ENCODE data around the gene ARHGAP8. TPM values are rescaled to one million over a fixed set of nuclear protein-coding genes. Genes with fewer than 3 reads are reported as not detected.

ARHGAP8 gene
- total and polyA plus RNA-seq, 10 donors: 2.7 to 71.6 (median 19.7) TPM

GRCh38 chr22:44802071-44802700 lies 49.8 kb downstream of the ARHGAP8 start:
- intact Hi-C loops (cut with DNase I; ENCODE audit: low total_unique reads): no loop called here
- Histone ChIP-seq H3K9me3 (no peaks in the 10 kb centered on the region), H3K27ac (no peak overlapping the region), H3K36me3 (no peaks in the 10 kb centered on the region), H3K4me1 (peaks cover 0 to 7% (median 0%) of the 10 kb centered on the region in 6 donors), H3K27me3 (replicated peaks in 1 of 7) (peaks cover 0 to 8% (median 0%) of the 10 kb centered on the region in 7 donors), H3K4me3 (no peak overlapping the region)
- no peak for TF ChIP-seq POLR2AphosphoS5 (IDR thresholded peaks at IDR 0.05)
- TF ChIP-seq POLR2A (IDR thresholded peaks at IDR 0.05): no peak
- no peak for TF ChIP-seq CTCF (IDR thresholded peaks at IDR 0.05 in 8 of 11, conservative IDR thresholded peaks at IDR 0.05 in 3 of 11)
- DNase-seq: no peak
- 82 to 92% (median 83%) methylated on average over 9 to 14 of the region's 14 CpGs for WGBS, 5 donors

GRCh38 chr22:44802956-44803355 lies 50.6 kb downstream of the ARHGAP8 start:
- WGBS, 5 donors: 52 to 69% (median 63%) methylated on average over 6 of the region's 6 CpGs
- DNase-seq: no peak

GRCh38 chr22:44804327-44804726 lies 52.0 kb downstream of the ARHGAP8 start:
- no peak for TF ChIP-seq POLR2AphosphoS5 (IDR thresholded peaks at IDR 0.05)
- no peak for TF ChIP-seq CTCF (IDR thresholded peaks at IDR 0.05 in 8 of 11, conservative IDR thresholded peaks at IDR 0.05 in 3 of 11)
- no peak for TF ChIP-seq POLR2A (IDR thresholded peaks at IDR 0.05)

More at GRCh38 chr22:44802956-44803355, 50.6 kb downstream of the ARHGAP8 start:
- H3K4me1 ChIP-seq: peaks cover 0 to 8% (median under 1%) of the 10 kb centered on the region in 6 donors
- H3K27me3 ChIP-seq (replicated peaks in 1 of 7): peaks cover 0 to 8% (median 0%) of the 10 kb centered on the region in 7 donors
- no peaks in the 10 kb centered on the region for H3K9me3 ChIP-seq
- intact Hi-C loops (cut with DNase I; ENCODE audit: low total_unique reads): no loop called here
- H3K36me3 ChIP-seq: no peaks in the 10 kb centered on the region
- H3K27ac ChIP-seq: no peak overlapping the region
- TF ChIP-seq POLR2A (IDR thresholded peaks at IDR 0.05): no peak
- no peak for TF ChIP-seq CTCF (IDR thresholded peaks at IDR 0.05 in 8 of 11, conservative IDR thresholded peaks at IDR 0.05 in 3 of 11)
- TF ChIP-seq POLR2AphosphoS5 (IDR thresholded peaks at IDR 0.05): no peak
- no peak overlapping the region for H3K4me3 ChIP-seq

GRCh38 chr22:44805711-44806110 lies 53.3 kb downstream of the ARHGAP8 start:
- TF ChIP-seq POLR2AphosphoS5 (IDR thresholded peaks at IDR 0.05): no peak
- no peak for TF ChIP-seq POLR2A (IDR thresholded peaks at IDR 0.05)
- no peak for TF ChIP-seq CTCF (IDR thresholded peaks at IDR 0.05 in 8 of 11, conservative IDR thresholded peaks at IDR 0.05 in 3 of 11)
- Histone ChIP-seq H3K27me3 (replicated peaks in 1 of 7) (peaks cover 0 to 8% (median 0%) of the 10 kb centered on the region in 7 donors), H3K4me3 (no peak overlapping the region), H3K9me3 (no peaks in the 10 kb centered on the region), H3K4me1 (peaks cover 0 to 19% (median 9%) of the 10 kb centered on the region in 6 donors), H3K27ac (no peak overlapping the region), H3K36me3 (no peaks in the 10 kb centered on the region)
- 81 to 89% (median 87%) methylated on average over 9 of the region's 9 CpGs for WGBS, 5 donors
- no peak for DNase-seq
- intact Hi-C loops (cut with DNase I; ENCODE audit: low total_unique reads): no loop called here

More at GRCh38 chr22:44804327-44804726, 52.0 kb downstream of the ARHGAP8 start:
- H3K4me3 ChIP-seq: no peak overlapping the region
- no peaks in the 10 kb centered on the region for H3K36me3 ChIP-seq
- H3K4me1 ChIP-seq: peaks cover 0 to 15% (median 5%) of the 10 kb centered on the region in 6 donors
- DNase-seq: no peak
- 67 to 84% (median 82%) methylated on average over 1 to 7 of the region's 7 CpGs for WGBS, 5 donors
- intact Hi-C loops (cut with DNase I; ENCODE audit: low total_unique reads): no loop called here
- peaks cover 0 to 8% (median 0%) of the 10 kb centered on the region in 7 donors for H3K27me3 ChIP-seq (replicated peaks in 1 of 7)
- no peaks in the 10 kb centered on the region for H3K9me3 ChIP-seq
- no peak overlapping the region for H3K27ac ChIP-seq
